Measurements from ENCODE around the gene RSPH3. TPM values are rescaled to one million over a fixed set of nuclear protein-coding genes. Genes with fewer than 3 reads are reported as not detected.

The RSPH3 gene
- total RNA-seq, 1 experiment from 2014 or later = 3.1 TPM

DNA sequence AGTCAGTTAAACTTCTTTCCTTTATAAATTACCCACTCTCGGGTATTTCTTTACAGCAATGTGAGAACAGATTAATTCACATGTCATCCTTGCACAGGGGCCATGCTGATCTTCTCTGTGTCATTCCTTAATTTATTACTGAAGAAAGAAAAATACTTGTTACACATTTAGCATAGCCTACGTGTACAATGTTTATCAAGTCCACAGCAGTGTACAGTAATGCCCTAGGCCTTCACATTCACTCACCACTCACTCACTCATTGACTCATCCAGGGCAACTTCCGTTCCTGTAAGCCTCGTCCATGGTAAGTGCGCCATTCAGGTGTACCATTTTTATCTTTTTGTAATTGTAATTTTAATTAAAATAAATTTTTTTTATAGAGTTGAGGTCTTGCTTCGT is 73.6 kb downstream of the RSPH3 start:
- Histone ChIP-seq H3K4me3 (ENCODE audit: low read length) (no peak overlapping the region), H3K9me2 (replicated peaks; ENCODE audit: low read length) (no peaks in the 10 kb centered on the region), H4K20me1 (ENCODE audit: low read length) (no peaks in the 10 kb centered on the region), H3K79me2 (ENCODE audit: low read length) (no peaks in the 10 kb centered on the region), H3K4me2 (ENCODE audit: low read length) (peak overlapping the region; percentile 63), H3K27me3 (ENCODE audit: low read length) (no peaks in the 10 kb centered on the region), H3K9me3 (ENCODE audit: low read length) (no peaks in the 10 kb centered on the region), H3K4me1 (ENCODE audit: insufficient read depth, low read length) (peaks cover 17% of the 10 kb centered on the region; the same call in 1 of the 2 replicates), H3F3A (ENCODE audit: low read length, unreplicated experiment) (no peaks in the 10 kb centered on the region), H3K9ac (ENCODE audit: low read length) (peak overlapping the region; percentile 35; the same call in 1 of the 2 replicates), H3K36me3 (ENCODE audit: low read depth, low read length) (no peaks in the 10 kb centered on the region), H2AFZ (ENCODE audit: low read length) (0 out of 2 replicates have a peak overlapping the region, but pooled peaks have one; percentile 66), H3K27ac (ENCODE audit: low read length) (peak overlapping the region; percentile 90)
- BruUV-seq (replicated peaks) = no TSS peak
- POLR2A ChIA-PET (ENCODE audit: unreplicated experiment) = no interaction called here
- peak; percentile 92 for ATAC-seq
- peak; percentile 88 for DNase-seq
- no peak for TF ChIP-seq EZH2 (IDR thresholded peaks at IDR 0.05; ENCODE audit: low read length, unreplicated experiment)
- TF ChIP-seq, protein P1, sequence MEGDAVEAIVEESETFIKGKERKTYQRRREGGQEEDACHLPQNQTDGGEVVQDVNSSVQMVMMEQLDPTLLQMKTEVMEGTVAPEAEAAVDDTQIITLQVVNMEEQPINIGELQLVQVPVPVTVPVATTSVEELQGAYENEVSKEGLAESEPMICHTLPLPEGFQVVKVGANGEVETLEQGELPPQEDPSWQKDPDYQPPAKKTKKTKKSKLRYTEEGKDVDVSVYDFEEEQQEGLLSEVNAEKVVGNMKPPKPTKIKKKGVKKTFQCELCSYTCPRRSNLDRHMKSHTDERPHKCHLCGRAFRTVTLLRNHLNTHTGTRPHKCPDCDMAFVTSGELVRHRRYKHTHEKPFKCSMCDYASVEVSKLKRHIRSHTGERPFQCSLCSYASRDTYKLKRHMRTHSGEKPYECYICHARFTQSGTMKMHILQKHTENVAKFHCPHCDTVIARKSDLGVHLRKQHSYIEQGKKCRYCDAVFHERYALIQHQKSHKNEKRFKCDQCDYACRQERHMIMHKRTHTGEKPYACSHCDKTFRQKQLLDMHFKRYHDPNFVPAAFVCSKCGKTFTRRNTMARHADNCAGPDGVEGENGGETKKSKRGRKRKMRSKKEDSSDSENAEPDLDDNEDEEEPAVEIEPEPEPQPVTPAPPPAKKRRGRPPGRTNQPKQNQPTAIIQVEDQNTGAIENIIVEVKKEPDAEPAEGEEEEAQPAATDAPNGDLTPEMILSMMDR (conservative IDR thresholded peaks at IDR 0.05; ENCODE audit: low read depth, low read length) = no peak
- no peak for TF ChIP-seq EZH2phosphoT487 (IDR thresholded peaks at IDR 0.05; ENCODE audit: borderline replicate concordance, low read length)
- CTCF ChIA-PET = no interaction called here
- intact Hi-C loops (cut with micrococcal nuclease) = no loop called here

GRCh38 chr6:158924499-158925455 is 75.2 kb downstream of the RSPH3 start:
- ChIA-PET POLR2A (ENCODE audit: unreplicated experiment) (interaction anchor here (0.6 kb wide), 1 partner anchor 105 kb away, joined by 11 read pairs; the partner anchor contains the start of gene EZR), CTCF (no interaction called here)
- DNase-seq (no peak), ATAC-seq (no peak)
- H3K9me2 ChIP-seq (replicated peaks; ENCODE audit: low read length) = no peaks in the 10 kb centered on the region
- no peak overlapping the region for H3K27ac ChIP-seq (ENCODE audit: low read length)
- no peaks in the 10 kb centered on the region for H3K27me3 ChIP-seq (ENCODE audit: low read length)
- H3K79me2 ChIP-seq (ENCODE audit: low read length) = no peaks in the 10 kb centered on the region
- H3K9ac ChIP-seq (ENCODE audit: low read length) = no peak overlapping the region
- TF ChIP-seq EZH2 (IDR thresholded peaks at IDR 0.05; ENCODE audit: low read length, unreplicated experiment) = no peak
- TF ChIP-seq, protein P1 (conservative IDR thresholded peaks at IDR 0.05; ENCODE audit: low read depth, low read length) = no peak
- no peak for TF ChIP-seq EZH2phosphoT487 (IDR thresholded peaks at IDR 0.05; ENCODE audit: borderline replicate concordance, low read length)
- BruUV-seq (replicated peaks) = no TSS peak
- H3K4me3 ChIP-seq (ENCODE audit: low read length) = no peak overlapping the region
- no peak overlapping the region for H2AFZ ChIP-seq (ENCODE audit: low read length)
- H3K4me2 ChIP-seq (ENCODE audit: low read length) = no peak overlapping the region
- no peaks in the 10 kb centered on the region for H3K36me3 ChIP-seq (ENCODE audit: low read depth, low read length)
- H3F3A ChIP-seq (ENCODE audit: low read length, unreplicated experiment) = no peaks in the 10 kb centered on the region
- H4K20me1 ChIP-seq (ENCODE audit: low read length) = no peaks in the 10 kb centered on the region
- H3K4me1 ChIP-seq (ENCODE audit: insufficient read depth, low read length) = peaks cover 27% of the 10 kb centered on the region
- intact Hi-C loops (cut with micrococcal nuclease) = no loop called here
- no peaks in the 10 kb centered on the region for H3K9me3 ChIP-seq (ENCODE audit: low read length)

Measured in PC-3 (cell line).